NCI-H1930 (cell line): ENCODE results near the gene PTPN4.

ENCODE experiments used
- DNase-seq, 2 experiments: peaks; one replicate each; lab custom pipeline; 2025; lab: John Stamatoyannopoulos, UW

The PTPN4 gene

GRCh38 chr2:119859528-119859927 is 99.8 kb downstream of the PTPN4 start:
- DNase-seq, result no peak

- DNase-seq, result no peak
Observed at GRCh38 chr2:119860924-119861323, 101.2 kb downstream of the PTPN4 start.

GRCh38 chr2:119862127-119862889 is 102.6 kb downstream of the PTPN4 start:
- no peak for DNase-seq

- no peak for DNase-seq
Observed at GRCh38 chr2:119864318-119864717, 104.6 kb downstream of the PTPN4 start.

GRCh38 chr2:119871725-119872124 is 112.0 kb downstream of the PTPN4 start:
- no peak for DNase-seq

- no peak for DNase-seq
Observed at GRCh38 chr2:119873350-119874315, 113.9 kb downstream of the PTPN4 start.

- DNase-seq, result no peak
Observed at GRCh38 chr2:119879502-119879901, 119.8 kb downstream of the PTPN4 start.

GRCh38 chr2:119888680-119889079 is 129.0 kb downstream of the PTPN4 start:
- no peak for DNase-seq

- no peak for DNase-seq
Observed at GRCh38 chr2:119897736-119898395, 138.1 kb downstream of the PTPN4 start.

- DNase-seq, result no peak
Observed at GRCh38 chr2:119901013-119901412, 141.3 kb downstream of the PTPN4 start.

- no peak for DNase-seq
Observed at GRCh38 chr2:119910566-119910965, 150.8 kb downstream of the PTPN4 start.

- DNase-seq, result no peak
Observed at GRCh38 chr2:119914266-119914665, 154.5 kb downstream of the PTPN4 start.

GRCh38 chr2:119921825-119922224 is 162.1 kb downstream of the PTPN4 start:
- no peak for DNase-seq

GRCh38 chr2:119922699-119923098 is 163.0 kb downstream of the PTPN4 start:
- DNase-seq, result no peak

GRCh38 chr2:119929537-119929936 is 169.8 kb downstream of the PTPN4 start:
- no peak for DNase-seq

GRCh38 chr2:119932809-119933208 is 173.1 kb downstream of the PTPN4 start:
- DNase-seq, result no peak

GRCh38 chr2:119934319-119934718 is 174.6 kb downstream of the PTPN4 start:
- DNase-seq, result no peak

GRCh38 chr2:119937680-119938079 is 178.0 kb downstream of the PTPN4 start:
- DNase-seq, result no peak

- DNase-seq, result no peak
Observed at GRCh38 chr2:119939915-119940314, 180.2 kb downstream of the PTPN4 start.

- DNase-seq, result no peak
Observed at GRCh38 chr2:119940856-119941255, 181.1 kb downstream of the PTPN4 start.

GRCh38 chr2:119941388-119941787 is 181.7 kb downstream of the PTPN4 start:
- DNase-seq, result no peak

- DNase-seq, result no peak
Observed at GRCh38 chr2:119941981-119942513, 182.3 kb downstream of the PTPN4 start.
